Right renal pelvis (tissue), 4 donors: Measurements from ENCODE around the gene RAB43. TPM values are rescaled to one million over a fixed set of nuclear protein-coding genes. Genes with fewer than 3 reads are reported as not detected.
"Not testable (repeated sequence)": the region's sequence is repeated elsewhere in the genome, so short reads cannot be mapped to it uniquely, and the experiment has no call there.

ENCODE experiments used
- DNase-seq, 4 donors: peaks; one replicate each; pipeline ENCODE4 v3.0.0-alpha.2; 2013; ENCODE audit warnings: low read depth in 4 of 4, low spot score in 3 of 4, missing footprints in 1 of 4
- polyA plus RNA-seq, 4 donors: library from polyadenylated mRNA; unstranded; fragments of 120-200 nt; gene quantifications; one replicate each; pipeline ENCODE4 v1.2.1, GENCODE V29; 2013; ENCODE audit not compliant: insufficient read length in 4 of 4

Gene RAB43
- polyA plus RNA-seq, 4 donors: 5.6 to 7.2 (median 6.5) TPM

DNA sequence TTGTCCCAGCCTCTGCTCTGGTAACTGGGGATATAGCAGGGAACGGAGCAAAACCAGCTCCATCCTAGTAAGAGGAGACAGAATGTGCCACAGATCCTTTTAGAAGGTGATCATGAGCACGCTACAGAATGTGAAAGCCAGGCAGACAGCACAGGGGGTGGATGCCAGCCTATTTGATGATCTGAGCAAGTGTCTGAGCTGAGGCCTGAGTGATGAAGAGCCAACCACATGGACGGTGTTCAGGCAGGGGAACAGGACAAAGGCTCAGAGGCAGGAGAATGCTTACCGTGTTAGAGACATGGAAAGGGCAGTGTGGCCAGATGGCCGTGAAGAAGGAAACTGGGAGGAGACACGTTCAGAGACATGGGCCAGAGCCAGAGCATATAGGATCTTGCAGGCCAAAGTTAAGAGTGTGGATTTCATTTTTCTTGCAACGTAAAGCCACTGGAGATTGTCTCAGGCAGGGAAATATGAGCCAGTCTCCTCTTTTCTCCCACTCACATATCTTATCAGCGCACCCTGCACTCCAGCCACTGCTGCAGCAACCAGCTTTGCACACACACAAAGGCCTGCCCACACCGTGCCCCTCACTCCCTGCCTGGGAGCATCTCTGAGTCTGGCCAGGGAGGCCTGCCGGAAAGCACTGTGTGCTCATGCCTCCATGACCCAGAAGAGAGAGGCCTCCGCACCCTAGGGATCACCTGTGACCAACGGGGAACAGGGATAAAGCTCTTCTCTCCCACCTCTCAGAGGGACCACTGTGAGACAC is 20.1 kb downstream of the RAB43 start:
- no peak for DNase-seq

GRCh38 chr3:129100274-129100673 is 21.3 kb downstream of the RAB43 start:
- DNase-seq: no peak

DNA sequence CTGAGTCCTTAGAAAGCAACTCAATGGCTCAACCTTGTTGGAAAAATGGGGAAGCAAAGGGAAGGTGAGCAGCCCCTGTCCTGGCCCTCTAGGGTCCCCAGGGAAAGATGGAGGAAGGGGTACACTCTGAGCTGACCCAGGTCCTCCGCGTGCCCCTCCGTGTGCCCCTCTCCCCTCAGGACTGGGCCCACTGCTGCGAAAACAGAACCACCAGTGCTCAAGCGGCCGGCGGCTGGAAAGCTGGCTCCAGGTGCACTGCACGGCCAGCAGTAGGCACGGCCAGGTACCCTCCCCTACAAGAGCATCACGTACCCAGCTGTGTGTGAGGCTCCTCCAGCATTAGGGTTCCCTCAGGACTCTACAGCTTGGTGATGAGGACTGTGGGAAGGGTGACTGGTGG is 26.3 kb downstream of the RAB43 start:
- DNase-seq: no peak

GRCh38 chr3:129088312-129088711 is 33.3 kb downstream of the RAB43 start:
- not testable (repeated sequence) for DNase-seq

GRCh38 chr3:129087904-129088303 is 33.7 kb downstream of the RAB43 start:
- DNase-seq: not testable (repeated sequence)

DNA sequence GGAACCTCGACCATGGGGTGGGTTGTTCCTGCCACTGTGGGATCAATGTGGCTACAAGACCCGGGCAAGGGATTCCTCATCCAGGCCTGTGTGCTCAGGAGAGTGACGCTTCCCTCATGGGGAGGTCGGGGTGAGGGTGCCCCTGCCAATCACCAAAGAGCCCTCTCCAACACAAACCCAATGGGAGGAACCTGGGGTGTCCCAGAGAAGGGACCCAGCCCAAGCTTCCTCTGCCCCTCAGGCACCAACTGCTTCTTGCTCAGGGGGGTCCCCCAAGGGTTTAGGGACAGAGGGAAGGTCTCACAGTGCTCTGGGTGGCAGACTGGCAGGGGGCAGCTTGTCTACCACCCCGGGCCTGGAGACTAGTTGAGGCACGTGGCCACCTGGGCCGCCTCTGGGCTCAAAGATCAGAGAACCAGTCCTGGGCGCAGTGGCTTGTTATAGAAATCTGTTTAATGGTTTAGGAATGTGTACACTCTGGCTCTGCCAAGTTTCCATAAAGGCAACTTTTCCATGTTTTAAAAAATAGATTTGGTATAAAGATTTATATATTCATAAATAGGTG is 34.4 kb downstream of the RAB43 start:
- no peak for DNase-seq

DNA sequence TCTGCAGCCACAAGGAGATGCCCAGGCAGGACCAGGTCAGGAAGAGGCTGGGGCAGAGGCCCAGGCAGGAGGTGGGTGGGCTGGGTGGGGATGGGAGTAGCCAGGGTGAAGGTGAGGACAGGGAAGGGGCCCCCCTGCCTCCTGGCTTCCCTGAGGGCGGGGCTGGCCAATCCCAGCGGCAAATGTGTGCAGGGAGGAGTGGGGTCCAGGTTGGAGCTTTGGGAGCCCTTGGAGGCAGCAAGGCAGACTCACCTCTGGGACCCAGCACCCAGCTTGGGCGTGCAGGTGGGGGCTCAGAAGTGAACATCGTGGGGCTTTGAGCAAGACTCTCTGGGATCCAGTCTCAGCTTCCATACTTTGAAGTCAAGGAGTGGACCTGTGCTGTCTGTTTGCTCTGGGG is 35.8 kb downstream of the RAB43 start:
- no peak for DNase-seq

- no peak for DNase-seq
Measured at GRCh38 chr3:129085165-129085715, 36.4 kb downstream of the RAB43 start.

DNA sequence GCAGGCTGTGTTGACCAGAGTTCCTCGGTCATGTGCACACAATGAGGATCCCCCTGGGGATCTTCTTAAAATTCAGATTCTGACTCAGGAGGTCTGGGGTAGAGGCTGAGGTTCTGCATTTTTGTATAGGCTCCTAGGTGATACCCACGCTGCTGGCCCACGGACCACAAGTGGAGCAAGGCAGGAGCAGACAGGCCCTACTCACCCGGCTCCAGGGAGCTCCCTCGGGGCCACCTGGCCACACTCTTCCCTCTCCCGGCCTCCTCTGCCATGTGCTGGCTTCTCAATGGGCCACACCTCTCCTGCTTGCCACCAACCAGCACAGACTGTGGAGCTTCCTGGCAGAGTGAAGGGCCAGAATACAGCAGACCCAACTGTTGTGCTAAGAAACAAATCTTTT is 37.1 kb downstream of the RAB43 start:
- no peak for DNase-seq

- DNase-seq: no peak
Measured at GRCh38 chr3:129082026-129082425, 39.6 kb downstream of the RAB43 start.

DNA sequence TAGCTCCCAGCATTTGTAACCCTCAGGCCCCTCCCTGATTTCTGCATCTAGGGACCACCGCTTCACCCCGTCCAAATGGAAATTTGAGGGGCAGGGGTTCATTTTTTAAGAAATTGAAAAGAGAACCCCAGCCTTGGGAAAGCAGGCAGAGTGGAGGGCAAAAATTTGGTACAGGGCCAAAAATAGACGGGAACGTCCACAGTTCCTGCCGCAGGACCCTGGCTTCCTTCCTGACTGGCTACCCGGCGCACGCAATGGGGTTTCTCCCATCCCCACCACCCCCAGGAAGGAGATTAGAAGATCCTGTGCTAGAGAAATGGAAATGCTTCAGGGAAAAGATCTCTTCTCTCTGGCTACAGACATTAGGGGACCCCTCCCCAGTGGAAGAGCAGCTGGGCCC is 40.1 kb downstream of the RAB43 start:
- no peak for DNase-seq

GRCh38 chr3:129078510-129078909 is 43.1 kb downstream of the RAB43 start:
- DNase-seq: no peak

DNA sequence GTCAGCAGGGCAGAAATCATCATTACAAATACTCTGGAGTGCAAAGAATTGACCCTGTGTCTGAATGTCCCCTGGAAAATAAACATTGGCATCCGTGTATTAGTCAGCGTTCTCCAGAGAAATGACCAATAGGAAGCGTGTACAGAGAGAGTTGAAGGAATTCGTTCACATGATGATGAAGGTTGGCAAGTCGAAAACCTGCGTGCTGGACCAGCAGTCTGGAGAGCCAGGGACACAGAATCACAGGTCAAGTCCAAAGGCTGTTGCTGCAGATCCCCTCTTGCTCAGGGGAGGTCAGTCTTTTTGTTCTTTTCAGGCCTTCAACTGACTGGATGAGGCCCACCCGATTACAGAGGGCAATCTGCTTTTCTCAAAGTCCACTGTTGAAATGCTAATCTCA is 44.4 kb downstream of the RAB43 start:
- DNase-seq: no peak

DNA sequence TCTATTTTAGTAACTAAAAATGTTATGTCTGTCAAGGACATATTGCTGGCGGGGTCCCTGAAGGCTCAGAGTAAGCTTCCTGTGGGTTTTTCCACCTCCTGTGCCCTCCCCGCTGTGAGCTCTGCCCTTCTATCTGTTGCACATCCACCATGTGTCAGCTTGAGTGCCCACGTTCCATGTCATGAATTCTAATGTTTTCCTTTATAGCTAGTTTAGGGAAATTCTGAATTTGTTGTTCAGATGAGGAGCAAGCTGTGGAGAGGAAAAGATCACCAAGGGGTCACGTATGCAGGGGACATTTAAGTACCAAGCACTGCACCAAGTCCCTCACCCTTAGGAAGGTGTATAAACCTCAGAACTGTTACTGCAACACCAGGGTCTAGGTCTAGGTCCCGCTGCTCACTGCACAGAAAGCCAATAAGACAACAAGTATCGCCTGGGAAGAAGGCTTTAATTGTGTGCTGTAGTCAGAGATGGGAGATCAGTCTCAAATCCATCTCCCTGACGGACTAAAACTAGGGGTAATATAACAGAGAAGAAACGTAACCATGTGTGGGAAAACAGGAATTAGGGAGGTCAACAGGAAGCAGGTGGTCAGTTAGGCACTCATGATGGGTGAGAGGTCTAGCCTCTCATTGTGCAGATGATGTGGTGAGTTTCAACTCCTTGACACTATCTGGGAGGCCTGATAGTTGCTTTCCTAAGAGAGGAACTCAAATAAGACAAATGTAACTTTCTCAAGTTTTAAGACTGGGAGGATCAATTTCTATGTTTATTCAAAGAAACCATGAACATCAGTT is 51.3 kb downstream of the RAB43 start:
- no peak for DNase-seq

DNA sequence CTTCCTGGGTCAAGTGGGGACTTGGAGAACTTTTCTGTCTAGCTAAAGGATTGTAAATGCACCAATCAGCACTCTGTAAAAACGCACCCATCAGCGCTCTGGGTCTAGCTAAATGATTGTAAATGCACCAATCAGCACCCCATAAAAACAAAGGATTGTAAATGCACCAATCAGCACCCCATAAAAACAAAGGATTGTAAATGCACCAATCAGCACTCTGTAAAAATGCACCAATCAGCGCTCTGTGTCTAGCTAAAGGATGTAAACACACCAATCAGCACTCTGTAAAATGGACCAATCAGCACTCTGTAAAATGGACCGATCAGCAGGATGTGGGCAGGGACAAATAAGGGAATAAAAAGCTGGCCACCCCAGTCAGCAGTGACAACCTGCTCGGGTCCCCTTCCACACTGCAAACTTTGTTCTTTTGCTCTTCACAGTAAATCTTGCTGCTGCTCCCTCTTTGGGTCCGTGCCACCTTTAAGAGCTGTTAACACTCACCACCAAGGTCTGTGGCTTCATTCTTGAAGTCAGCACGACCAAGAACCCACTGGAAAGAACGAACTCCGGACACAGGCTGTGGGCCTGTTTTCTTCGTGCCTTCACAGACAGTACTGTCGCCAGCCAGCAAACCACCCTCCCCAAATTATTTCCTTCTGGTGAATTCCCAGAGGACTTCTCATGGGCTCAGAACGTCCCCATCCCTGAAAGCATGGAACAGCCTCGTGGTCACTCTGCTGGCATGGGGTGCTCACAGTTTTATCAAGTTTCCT is 52.1 kb downstream of the RAB43 start:
- not testable (repeated sequence) for DNase-seq

DNA sequence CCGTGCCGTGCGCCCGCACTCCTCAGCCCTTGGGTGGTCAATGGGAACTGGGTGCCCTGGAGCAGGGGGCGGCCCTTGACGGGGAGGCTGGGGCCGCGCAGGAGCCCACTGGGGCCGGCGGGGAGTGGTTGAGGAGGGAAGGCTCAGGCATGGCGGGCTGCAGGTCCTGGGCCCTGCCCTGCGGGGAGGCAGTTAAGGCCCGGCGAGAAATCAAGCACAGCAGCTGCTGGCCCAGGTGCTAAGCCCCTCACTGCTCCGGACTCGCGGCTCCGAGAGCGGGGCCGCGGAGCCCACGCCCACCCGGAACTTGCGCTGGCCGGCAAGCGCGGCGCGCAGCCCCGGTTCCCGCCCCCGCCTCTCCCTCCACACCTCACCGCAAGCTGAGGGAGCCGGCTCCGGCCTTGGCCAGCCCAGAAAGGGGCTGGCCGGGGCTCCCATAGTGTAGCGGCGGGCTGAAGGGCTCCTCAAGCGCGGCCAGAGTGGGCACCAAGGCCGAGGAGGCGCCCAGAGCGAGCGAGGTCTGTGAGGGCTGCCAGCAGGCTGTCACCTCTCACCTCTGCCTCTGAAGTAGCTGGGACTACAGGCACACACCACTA is 53.2 kb downstream of the RAB43 start:
- no peak for DNase-seq

GRCh38 chr3:129067719-129068118 is 53.9 kb downstream of the RAB43 start:
- DNase-seq: not testable (repeated sequence)

DNA sequence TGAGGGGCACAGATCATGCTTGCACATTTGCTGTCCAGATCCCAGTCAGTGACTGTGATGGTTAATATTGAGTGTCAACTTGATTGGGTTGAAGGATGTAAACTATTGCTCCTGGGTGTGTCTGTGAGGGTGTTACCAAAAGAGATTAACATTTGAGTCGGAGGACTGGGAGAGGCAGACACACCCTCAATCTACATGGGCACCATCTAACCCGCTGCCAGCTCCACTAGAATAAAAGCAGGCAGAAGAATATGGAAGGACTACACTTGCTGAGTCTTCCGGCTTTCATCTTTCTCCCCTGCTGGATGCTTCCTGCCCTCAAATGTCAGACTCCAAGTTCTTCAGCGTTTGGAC is 55.9 kb downstream of the RAB43 start:
- DNase-seq: no peak

DNA sequence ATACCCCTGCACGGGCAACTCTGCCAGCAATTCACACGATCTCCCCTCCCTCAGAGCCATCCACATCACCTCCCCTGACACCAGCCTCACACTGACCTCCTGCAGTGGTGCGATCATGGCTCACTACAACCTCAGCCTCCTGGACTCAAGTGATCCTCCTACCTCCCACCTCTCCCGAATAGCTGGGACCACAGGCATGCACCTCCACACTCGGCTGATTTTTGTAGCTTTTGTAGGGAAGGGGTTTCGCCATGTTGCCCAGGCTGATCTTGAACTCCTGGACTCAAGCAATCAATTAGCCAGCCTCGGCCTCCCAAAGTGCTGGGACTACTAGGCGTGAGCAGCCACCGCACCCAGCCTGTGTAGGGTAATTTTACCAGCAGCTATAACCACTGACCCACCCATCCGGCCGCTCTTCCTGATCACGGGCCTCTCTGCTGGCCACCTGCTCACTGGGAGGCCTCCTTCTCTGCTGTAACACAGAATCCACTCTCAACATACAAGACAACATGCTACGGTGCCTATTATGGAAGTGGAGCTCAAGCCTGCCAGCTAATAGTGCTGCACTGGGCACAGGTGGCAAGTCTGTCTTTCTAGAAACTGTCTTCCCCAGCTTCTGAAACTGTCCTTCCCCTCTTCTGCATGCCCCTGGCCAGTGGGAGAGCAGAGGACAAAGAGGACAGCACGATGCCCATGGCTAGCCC is 56.4 kb downstream of the RAB43 start:
- no peak for DNase-seq
